Erythroblast (primary cell): ENCODE measurements around the gene RFX5.
"Not testable (repeated sequence)": the region's sequence is repeated elsewhere in the genome, so short reads cannot be mapped to it uniquely, and the experiment has no call there.

ENCODE experiments used
- DNase-seq, 2 experiments: peaks; one replicate each; lab custom pipeline; 2025; lab: John Stamatoyannopoulos, UW
- GATA1 ChIP-seq: IDR thresholded peaks from 2 replicates; pipeline ENCODE4 v1.6.1; 2011; ENCODE audit warnings: low read depth, mild to moderate bottlenecking, control low read depth, low read length, moderate library complexity
- POLR2A ChIP-seq: IDR thresholded peaks from 2 replicates; pipeline ENCODE4 v1.6.1; 2011; ENCODE audit warnings: mild to moderate bottlenecking, low read length

The RFX5 gene

GRCh38 chr1:151370211-151370911 is 23.3 kb upstream of the RFX5 start:
- TF ChIP-seq POLR2A, result peak; percentile 79
- TF ChIP-seq GATA1, result peak; percentile 86
- DNase-seq, result peak; percentile 94 to 100

- DNase-seq, result no peak
- no peak for TF ChIP-seq GATA1
- TF ChIP-seq POLR2A, result no peak
These were observed 22.6 kb upstream of the RFX5 start for GRCh38 chr1:151369621-151370048.

- DNase-seq, result no peak
- TF ChIP-seq GATA1 (no peak), POLR2A (no peak)
These were observed 22.2 kb upstream of the RFX5 start for GRCh38 chr1:151369302-151369610.

GRCh38 chr1:151368393-151369301 is 21.6 kb upstream of the RFX5 start:
- no peak for TF ChIP-seq GATA1
- no peak for TF ChIP-seq POLR2A

GRCh38 chr1:151367658-151368392 is 20.8 kb upstream of the RFX5 start:
- no peak for DNase-seq
- TF ChIP-seq POLR2A (no peak), GATA1 (no peak)

More at GRCh38 chr1:151368393-151369301, 21.6 kb upstream of the RFX5 start:
- no peak for DNase-seq

GRCh38 chr1:151364996-151365395 is 17.9 kb upstream of the RFX5 start:
- TF ChIP-seq POLR2A (no peak), GATA1 (no peak)
- no peak for DNase-seq

GRCh38 chr1:151362308-151363155 is 15.5 kb upstream of the RFX5 start:
- DNase-seq, result peak; percentile 28 to 43
- TF ChIP-seq POLR2A, result no peak
- no peak for TF ChIP-seq GATA1

GRCh38 chr1:151361883-151362282 is 14.8 kb upstream of the RFX5 start:
- DNase-seq, result no peak
- TF ChIP-seq GATA1 (no peak), POLR2A (no peak)

GRCh38 chr1:151356696-151357095 is 9.6 kb upstream of the RFX5 start:
- no peak for DNase-seq
- TF ChIP-seq GATA1 (no peak), POLR2A (no peak)

- TF ChIP-seq GATA1 (no peak), POLR2A (no peak)
- peak; percentile 36 to 50 for DNase-seq
These were observed 5.1 kb upstream of the RFX5 start for GRCh38 chr1:151352021-151352718.

- DNase-seq, result not testable (repeated sequence)
These were observed 3.3 kb upstream of the RFX5 start for GRCh38 chr1:151350323-151350722.

GRCh38 chr1:151347523-151348246 is 633 bp upstream of the RFX5 start:
- TF ChIP-seq POLR2A (no peak), GATA1 (no peak)
- no peak for DNase-seq
